ENCODE results near the gene TCP11L1. TPM values are rescaled to one million over a fixed set of nuclear protein-coding genes. Genes with fewer than 3 reads are reported as not detected.

TCP11L1 gene
- total RNA-seq, 1 experiment from 2014 or later: 16.8 TPM

GRCh38 chr11:33039274-33040032 is at the start of gene TCP11L1 (continued):
- TF ChIP-seq, protein P1, sequence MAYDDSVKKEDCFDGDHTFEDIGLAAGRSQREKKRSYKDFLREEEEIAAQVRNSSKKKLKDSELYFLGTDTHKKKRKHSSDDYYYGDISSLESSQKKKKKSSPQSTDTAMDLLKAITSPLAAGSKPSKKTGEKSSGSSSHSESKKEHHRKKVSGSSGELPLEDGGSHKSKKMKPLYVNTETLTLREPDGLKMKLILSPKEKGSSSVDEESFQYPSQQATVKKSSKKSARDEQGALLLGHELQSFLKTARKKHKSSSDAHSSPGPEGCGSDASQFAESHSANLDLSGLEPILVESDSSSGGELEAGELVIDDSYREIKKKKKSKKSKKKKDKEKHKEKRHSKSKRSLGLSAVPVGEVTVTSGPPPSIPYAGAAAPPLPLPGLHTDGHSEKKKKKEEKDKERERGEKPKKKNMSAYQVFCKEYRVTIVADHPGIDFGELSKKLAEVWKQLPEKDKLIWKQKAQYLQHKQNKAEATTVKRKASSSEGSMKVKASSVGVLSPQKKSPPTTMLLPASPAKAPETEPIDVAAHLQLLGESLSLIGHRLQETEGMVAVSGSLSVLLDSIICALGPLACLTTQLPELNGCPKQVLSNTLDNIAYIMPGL (CRISPR knock-in tag; IDR thresholded peaks at IDR 0.05): peak; percentile 99
- TF ChIP-seq GABPB1 (CRISPR knock-in tag; IDR thresholded peaks at IDR 0.05) (no peak; the same call in 1 of the 2 replicates), NR2C2 (CRISPR knock-in tag; IDR thresholded peaks at IDR 0.05) (no peak), EMX1 (CRISPR knock-in tag; IDR thresholded peaks at IDR 0.05) (0 out of 2 replicates have a peak, but pooled peaks have one; percentile 65), TCF7 (CRISPR knock-in tag; IDR thresholded peaks at IDR 0.05; ENCODE audit: low read depth) (0 out of 2 replicates have a peak, but pooled peaks have one; percentile 54), CREM (CRISPR knock-in tag; IDR thresholded peaks at IDR 0.05) (peak; percentile 82; the same call in 1 of the 2 replicates), RELA (CRISPR knock-in tag; IDR thresholded peaks at IDR 0.05; ENCODE audit: borderline replicate concordance) (peak; percentile 54; the same call in 1 of the 2 replicates), NFE2L1 (CRISPR knock-in tag; IDR thresholded peaks at IDR 0.05) (peak; percentile 15; the same call in 1 of the 2 replicates), PRRX2 (CRISPR knock-in tag; IDR thresholded peaks at IDR 0.05) (0 out of 2 replicates have a peak, but pooled peaks have one; percentile 62), ZNF121 (CRISPR knock-in tag; IDR thresholded peaks at IDR 0.05) (no peak), SMAD3 (CRISPR knock-in tag; IDR thresholded peaks at IDR 0.05; ENCODE audit: borderline replicate concordance) (peak; percentile 80), CBFB (CRISPR knock-in tag; IDR thresholded peaks at IDR 0.05; ENCODE audit: low read depth) (no peak), GTF2I (CRISPR knock-in tag; conservative IDR thresholded peaks at IDR 0.05) (no peak), JAZF1 (CRISPR knock-in tag; IDR thresholded peaks at IDR 0.05) (no peak), ELF4 (CRISPR knock-in tag; IDR thresholded peaks at IDR 0.05; ENCODE audit: low read depth) (peak; percentile 66; the same call in 1 of the 2 replicates), RORB (CRISPR knock-in tag; IDR thresholded peaks at IDR 0.05) (no peak), TP53 (CRISPR knock-in tag; IDR thresholded peaks at IDR 0.05) (0 out of 2 replicates have a peak, but pooled peaks have one; percentile 19), FOXP1 (CRISPR knock-in tag; IDR thresholded peaks at IDR 0.05; ENCODE audit: borderline replicate concordance) (peak; percentile 64; the same call in 1 of the 2 replicates), ZNF317 (CRISPR knock-in tag; IDR thresholded peaks at IDR 0.05; ENCODE audit: borderline replicate concordance, low read depth) (peak; percentile 54; the same call in 1 of the 2 replicates)
- TF ChIP-seq, protein P2, sequence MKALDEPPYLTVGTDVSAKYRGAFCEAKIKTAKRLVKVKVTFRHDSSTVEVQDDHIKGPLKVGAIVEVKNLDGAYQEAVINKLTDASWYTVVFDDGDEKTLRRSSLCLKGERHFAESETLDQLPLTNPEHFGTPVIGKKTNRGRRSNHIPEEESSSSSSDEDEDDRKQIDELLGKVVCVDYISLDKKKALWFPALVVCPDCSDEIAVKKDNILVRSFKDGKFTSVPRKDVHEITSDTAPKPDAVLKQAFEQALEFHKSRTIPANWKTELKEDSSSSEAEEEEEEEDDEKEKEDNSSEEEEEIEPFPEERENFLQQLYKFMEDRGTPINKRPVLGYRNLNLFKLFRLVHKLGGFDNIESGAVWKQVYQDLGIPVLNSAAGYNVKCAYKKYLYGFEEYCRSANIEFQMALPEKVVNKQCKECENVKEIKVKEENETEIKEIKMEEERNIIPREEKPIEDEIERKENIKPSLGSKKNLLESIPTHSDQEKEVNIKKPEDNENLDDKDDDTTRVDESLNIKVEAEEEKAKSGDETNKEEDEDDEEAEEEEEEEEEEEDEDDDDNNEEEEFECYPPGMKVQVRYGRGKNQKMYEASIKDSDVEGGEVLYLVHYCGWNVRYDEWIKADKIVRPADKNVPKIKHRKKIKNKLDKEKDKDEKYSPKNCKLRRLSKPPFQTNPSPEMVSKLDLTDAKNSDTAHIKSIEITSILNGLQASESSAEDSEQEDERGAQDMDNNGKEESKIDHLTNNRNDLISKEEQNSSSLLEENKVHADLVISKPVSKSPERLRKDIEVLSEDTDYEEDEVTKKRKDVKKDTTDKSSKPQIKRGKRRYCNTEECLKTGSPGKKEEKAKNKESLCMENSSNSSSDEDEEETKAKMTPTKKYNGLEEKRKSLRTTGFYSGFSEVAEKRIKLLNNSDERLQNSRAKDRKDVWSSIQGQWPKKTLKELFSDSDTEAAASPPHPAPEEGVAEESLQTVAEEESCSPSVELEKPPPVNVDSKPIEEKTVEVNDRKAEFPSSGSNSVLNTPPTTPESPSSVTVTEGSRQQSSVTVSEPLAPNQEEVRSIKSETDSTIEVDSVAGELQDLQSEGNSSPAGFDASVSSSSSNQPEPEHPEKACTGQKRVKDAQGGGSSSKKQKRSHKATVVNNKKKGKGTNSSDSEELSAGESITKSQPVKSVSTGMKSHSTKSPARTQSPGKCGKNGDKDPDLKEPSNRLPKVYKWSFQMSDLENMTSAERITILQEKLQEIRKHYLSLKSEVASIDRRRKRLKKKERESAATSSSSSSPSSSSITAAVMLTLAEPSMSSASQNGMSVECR (CRISPR knock-in tag; IDR thresholded peaks at IDR 0.05; ENCODE audit: borderline replicate concordance): peak; percentile 23; the same call in 1 of the 2 replicates
- TF ChIP-seq, protein P3, sequence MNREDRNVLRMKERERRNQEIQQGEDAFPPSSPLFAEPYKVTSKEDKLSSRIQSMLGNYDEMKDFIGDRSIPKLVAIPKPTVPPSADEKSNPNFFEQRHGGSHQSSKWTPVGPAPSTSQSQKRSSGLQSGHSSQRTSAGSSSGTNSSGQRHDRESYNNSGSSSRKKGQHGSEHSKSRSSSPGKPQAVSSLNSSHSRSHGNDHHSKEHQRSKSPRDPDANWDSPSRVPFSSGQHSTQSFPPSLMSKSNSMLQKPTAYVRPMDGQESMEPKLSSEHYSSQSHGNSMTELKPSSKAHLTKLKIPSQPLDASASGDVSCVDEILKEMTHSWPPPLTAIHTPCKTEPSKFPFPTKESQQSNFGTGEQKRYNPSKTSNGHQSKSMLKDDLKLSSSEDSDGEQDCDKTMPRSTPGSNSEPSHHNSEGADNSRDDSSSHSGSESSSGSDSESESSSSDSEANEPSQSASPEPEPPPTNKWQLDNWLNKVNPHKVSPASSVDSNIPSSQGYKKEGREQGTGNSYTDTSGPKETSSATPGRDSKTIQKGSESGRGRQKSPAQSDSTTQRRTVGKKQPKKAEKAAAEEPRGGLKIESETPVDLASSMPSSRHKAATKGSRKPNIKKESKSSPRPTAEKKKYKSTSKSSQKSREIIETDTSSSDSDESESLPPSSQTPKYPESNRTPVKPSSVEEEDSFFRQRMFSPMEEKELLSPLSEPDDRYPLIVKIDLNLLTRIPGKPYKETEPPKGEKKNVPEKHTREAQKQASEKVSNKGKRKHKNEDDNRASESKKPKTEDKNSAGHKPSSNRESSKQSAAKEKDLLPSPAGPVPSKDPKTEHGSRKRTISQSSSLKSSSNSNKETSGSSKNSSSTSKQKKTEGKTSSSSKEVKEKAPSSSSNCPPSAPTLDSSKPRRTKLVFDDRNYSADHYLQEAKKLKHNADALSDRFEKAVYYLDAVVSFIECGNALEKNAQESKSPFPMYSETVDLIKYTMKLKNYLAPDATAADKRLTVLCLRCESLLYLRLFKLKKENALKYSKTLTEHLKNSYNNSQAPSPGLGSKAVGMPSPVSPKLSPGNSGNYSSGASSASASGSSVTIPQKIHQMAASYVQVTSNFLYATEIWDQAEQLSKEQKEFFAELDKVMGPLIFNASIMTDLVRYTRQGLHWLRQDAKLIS (CRISPR knock-in tag; IDR thresholded peaks at IDR 0.05; ENCODE audit: borderline replicate concordance): no peak
- TF ChIP-seq, protein P4, sequence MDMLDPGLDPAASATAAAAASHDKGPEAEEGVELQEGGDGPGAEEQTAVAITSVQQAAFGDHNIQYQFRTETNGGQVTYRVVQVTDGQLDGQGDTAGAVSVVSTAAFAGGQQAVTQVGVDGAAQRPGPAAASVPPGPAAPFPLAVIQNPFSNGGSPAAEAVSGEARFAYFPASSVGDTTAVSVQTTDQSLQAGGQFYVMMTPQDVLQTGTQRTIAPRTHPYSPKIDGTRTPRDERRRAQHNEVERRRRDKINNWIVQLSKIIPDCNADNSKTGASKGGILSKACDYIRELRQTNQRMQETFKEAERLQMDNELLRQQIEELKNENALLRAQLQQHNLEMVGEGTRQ (CRISPR knock-in tag; IDR thresholded peaks at IDR 0.05): no peak
- TF ChIP-seq, protein P5, sequence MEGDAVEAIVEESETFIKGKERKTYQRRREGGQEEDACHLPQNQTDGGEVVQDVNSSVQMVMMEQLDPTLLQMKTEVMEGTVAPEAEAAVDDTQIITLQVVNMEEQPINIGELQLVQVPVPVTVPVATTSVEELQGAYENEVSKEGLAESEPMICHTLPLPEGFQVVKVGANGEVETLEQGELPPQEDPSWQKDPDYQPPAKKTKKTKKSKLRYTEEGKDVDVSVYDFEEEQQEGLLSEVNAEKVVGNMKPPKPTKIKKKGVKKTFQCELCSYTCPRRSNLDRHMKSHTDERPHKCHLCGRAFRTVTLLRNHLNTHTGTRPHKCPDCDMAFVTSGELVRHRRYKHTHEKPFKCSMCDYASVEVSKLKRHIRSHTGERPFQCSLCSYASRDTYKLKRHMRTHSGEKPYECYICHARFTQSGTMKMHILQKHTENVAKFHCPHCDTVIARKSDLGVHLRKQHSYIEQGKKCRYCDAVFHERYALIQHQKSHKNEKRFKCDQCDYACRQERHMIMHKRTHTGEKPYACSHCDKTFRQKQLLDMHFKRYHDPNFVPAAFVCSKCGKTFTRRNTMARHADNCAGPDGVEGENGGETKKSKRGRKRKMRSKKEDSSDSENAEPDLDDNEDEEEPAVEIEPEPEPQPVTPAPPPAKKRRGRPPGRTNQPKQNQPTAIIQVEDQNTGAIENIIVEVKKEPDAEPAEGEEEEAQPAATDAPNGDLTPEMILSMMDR (IDR thresholded peaks at IDR 0.05): no peak
- TF ChIP-seq, protein P6, sequence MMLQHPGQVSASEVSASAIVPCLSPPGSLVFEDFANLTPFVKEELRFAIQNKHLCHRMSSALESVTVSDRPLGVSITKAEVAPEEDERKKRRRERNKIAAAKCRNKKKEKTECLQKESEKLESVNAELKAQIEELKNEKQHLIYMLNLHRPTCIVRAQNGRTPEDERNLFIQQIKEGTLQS (CRISPR knock-in tag; conservative IDR thresholded peaks at IDR 0.05): no peak

Data from WTC11 (cell line).